ENCODE data around the gene OR9A4. TPM values are rescaled to one million over a fixed set of nuclear protein-coding genes. Genes with fewer than 3 reads are reported as not detected.
A peak's percentile ranks its signal among the peaks of the same experiment; 100 is the strongest.

The OR9A4 gene
- total RNA-seq, 6 donors from 2014 or later = not detected

- TF ChIP-seq CTCF (IDR thresholded peaks at IDR 0.05) = no peak
- peak in 2 of 4 donors; percentile 51 to 73 for TF ChIP-seq EP300 (IDR thresholded peaks at IDR 0.05)
- Histone ChIP-seq H3K27ac (peak overlapping the region in 1 of 4 donors; percentile 57), H3K36me3 (no peaks in the 10 kb centered on the region), H3K4me3 (no peak overlapping the region), H3K27me3 (no peaks in the 10 kb centered on the region), H3K9me3 (no peaks in the 10 kb centered on the region), H3K4me1 (no peaks in the 10 kb centered on the region)
- ATAC-seq (ENCODE audit: low FRiP score in 2 of 2) (peak in 1 of 2 donors; percentile 65), DNase-seq (no peak)
- WGBS, 2 donors = 28 to 41% methylated on average over 3 of the region's 3 CpGs
Observed at GRCh38 chr7:141956084-141956483, 39.9 kb downstream of the OR9A4 start.

- peak in 1 of 2 donors; percentile 75 for ATAC-seq (ENCODE audit: low FRiP score in 2 of 2)
- Histone ChIP-seq H3K4me3 (no peak overlapping the region), H3K9me3 (no peaks in the 10 kb centered on the region), H3K27ac (no peak overlapping the region), H3K4me1 (no peaks in the 10 kb centered on the region), H3K36me3 (no peaks in the 10 kb centered on the region), H3K27me3 (no peaks in the 10 kb centered on the region)
- no peak for TF ChIP-seq POLR2AphosphoS5 (IDR thresholded peaks at IDR 0.05)
- TF ChIP-seq POLR2A (IDR thresholded peaks at IDR 0.05) = no peak
- no peak for TF ChIP-seq EP300 (IDR thresholded peaks at IDR 0.05)
- no peak for TF ChIP-seq CTCF (IDR thresholded peaks at IDR 0.05)
- WGBS, 2 donors = 63 to 71% methylated on average over 3 of the region's 3 CpGs
- no peak for DNase-seq
Observed at GRCh38 chr7:141960687-141961422, 44.7 kb downstream of the OR9A4 start.

Other genes with a start within 250 kb of the OR9A4 start
- gene DENND11, start 214.2 kb upstream of the OR9A4 start, total RNA-seq = 10 to 100 TPM; 17.5 to 36.0 (median 29.1) TPM
- gene WEE2, start 208.0 kb upstream of the OR9A4 start, total RNA-seq = under 1 TPM in 1 of 6 donors, not detected in 5; 0.78 TPM
- 100 to 1,000 TPM in 1 of 6 donors, 10 to 100 TPM in 5; 30.2 to 114 (median 66.8) TPM for gene SSBP1, start 178.0 kb upstream of the OR9A4 start, total RNA-seq
- gene TAS2R3, start 152.3 kb upstream of the OR9A4 start, total RNA-seq = 1 to 10 TPM in 4 of 6 donors, under 1 TPM in 1, not detected in 1; 0.91 to 4.3 (median 1.5) TPM
- gene TAS2R4, start 139.7 kb upstream of the OR9A4 start, total RNA-seq = 1 to 10 TPM in 4 of 6 donors, under 1 TPM in 2; 0.33 to 3.1 (median 1.3) TPM
- 1 to 10 TPM; 1.3 to 8.4 (median 1.9) TPM for gene TAS2R5, start 126.2 kb upstream of the OR9A4 start, total RNA-seq
- not detected for gene PRSS37, start 74.9 kb upstream of the OR9A4 start, total RNA-seq
- 10 to 100 TPM in 2 of 6 donors, 1 to 10 TPM in 3, not detected in 1; 2.4 to 11.6 (median 6.3) TPM for gene CLEC5A, start 30.6 kb downstream of the OR9A4 start, total RNA-seq
- not detected for gene TAS2R38, start 57.4 kb downstream of the OR9A4 start, total RNA-seq
- gene MGAM, start 79.5 kb downstream of the OR9A4 start, total RNA-seq = 10 to 100 TPM in 2 of 6 donors, 1 to 10 TPM in 4; 3.5 to 17.3 (median 7.6) TPM
- 1 to 10 TPM in 2 of 6 donors, under 1 TPM in 4; 0.43 to 1.6 (median 0.63) TPM for gene MGAM2, start 195.3 kb downstream of the OR9A4 start, total RNA-seq